Prostate gland (tissue), 2 donors: Measurements from ENCODE around the gene SLC25A27. TPM values are rescaled to one million over a fixed set of nuclear protein-coding genes. Genes with fewer than 3 reads are reported as not detected.

Source experiments
- DNase-seq: peaks from one replicate; pipeline ENCODE4 v3.0.0-alpha.2; 2019; ENCODE audit warnings: low spot score
- H3K27ac ChIP-seq, 2 donors: fragments of 200-600 bp; sonication (generic); 2 replicates each; pipeline ENCODE4 v1.5.1; 2017 to 2019
- H3K27me3 ChIP-seq: fragments of 200-600 bp; sonication (generic); replicated peaks from 2 replicates; pipeline ENCODE4 v1.5.1; 2019; ENCODE audit not compliant: insufficient read depth
- H3K36me3 ChIP-seq, 2 donors: fragments of 200-600 bp; sonication (generic); 1 replicate in 1 of 2; 2 replicates in 1 of 2; pipeline versions ENCODE4 v1.5.1 to v1.8.1; 2017 to 2019
- H3K4me1 ChIP-seq: fragments of 200-600 bp; sonication (generic); replicated peaks from 2 replicates; pipeline ENCODE4 v1.5.1; 2019
- H3K4me3 ChIP-seq, 2 donors: fragments of 200-600 bp; sonication (generic); 2 replicates each; pipeline ENCODE4 v1.5.1; 2017 to 2019
- H3K9me3 ChIP-seq: fragments of 200-600 bp; sonication (generic); 2 replicates; pipeline ENCODE4 v1.5.1; 2017
- POLR2A ChIP-seq: fragments of 450-650 bp; IDR thresholded peaks from one replicate; pipeline ENCODE4 v1.6.1; 2016; ENCODE audit warnings: antibody characterized with exemption, mild to moderate bottlenecking
- POLR2AphosphoS5 ChIP-seq: sonication (generic); formaldehyde crosslinking; IDR thresholded peaks from one replicate; pipeline ENCODE4 v1.6.1; 2017; ENCODE audit warnings: antibody characterized with exemption
- WGBS: methylation state at CpG from one replicate; pipeline ENCODE4 v1.1.5; 2018; 5-methylcytosine and 5-hydroxymethylcytosine counted together
- intact Hi-C: fragments of 100-400 bp; cut with DNase I; formaldehyde crosslinking; loops from one replicate; pipeline ENCODE4 v1.14.2; 2022
- total RNA-seq, 2 donors: library from RNA; depleted of rRNA; stranded (reverse); fragments of >200 nt; gene quantifications; one replicate each; pipeline ENCODE4 v1.1.0, GENCODE V29; 2016
- TF ChIP-seq, protein P1 (sequence below), 4 experiments: fragments of 200-600 bp in 2 of 4; fragments of 450-650 bp in 2 of 4; sonication (generic) in 2 of 4; IDR thresholded peaks; 1 replicate in 3 of 4; 2 replicates in 1 of 4; pipeline ENCODE4 v1.5.1; 2016 to 2019; ENCODE audit warnings: antibody characterized with exemption in 4 of 4, mild to moderate bottlenecking in 2 of 4, moderate library complexity in 2 of 4

The SLC25A27 gene
- total RNA-seq, 2 donors from 2014 or later = 33.7 to 43.7 TPM

DNA sequence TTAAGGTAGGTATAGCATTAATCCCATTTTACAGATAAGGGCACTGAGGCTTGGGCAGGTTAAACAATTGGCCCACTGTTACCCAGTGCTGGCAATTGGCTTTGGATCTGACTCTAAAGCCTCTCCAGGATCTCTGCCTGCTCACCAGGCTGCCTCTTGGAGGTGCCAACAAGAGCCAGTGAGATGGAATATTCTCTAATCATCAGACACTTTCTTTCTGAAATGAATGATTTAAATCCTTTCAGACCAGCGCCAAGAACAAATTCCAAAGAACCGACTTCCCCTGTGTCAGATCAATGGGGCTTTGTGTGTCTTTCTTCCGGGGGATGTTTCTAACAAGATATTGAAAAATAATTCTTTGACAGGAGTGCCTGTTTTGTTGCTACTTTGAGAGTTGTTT lies 23.8 kb upstream of the SLC25A27 start:
- TF ChIP-seq POLR2A = no peak
- no peak for TF ChIP-seq POLR2AphosphoS5
- TF ChIP-seq, protein P1, sequence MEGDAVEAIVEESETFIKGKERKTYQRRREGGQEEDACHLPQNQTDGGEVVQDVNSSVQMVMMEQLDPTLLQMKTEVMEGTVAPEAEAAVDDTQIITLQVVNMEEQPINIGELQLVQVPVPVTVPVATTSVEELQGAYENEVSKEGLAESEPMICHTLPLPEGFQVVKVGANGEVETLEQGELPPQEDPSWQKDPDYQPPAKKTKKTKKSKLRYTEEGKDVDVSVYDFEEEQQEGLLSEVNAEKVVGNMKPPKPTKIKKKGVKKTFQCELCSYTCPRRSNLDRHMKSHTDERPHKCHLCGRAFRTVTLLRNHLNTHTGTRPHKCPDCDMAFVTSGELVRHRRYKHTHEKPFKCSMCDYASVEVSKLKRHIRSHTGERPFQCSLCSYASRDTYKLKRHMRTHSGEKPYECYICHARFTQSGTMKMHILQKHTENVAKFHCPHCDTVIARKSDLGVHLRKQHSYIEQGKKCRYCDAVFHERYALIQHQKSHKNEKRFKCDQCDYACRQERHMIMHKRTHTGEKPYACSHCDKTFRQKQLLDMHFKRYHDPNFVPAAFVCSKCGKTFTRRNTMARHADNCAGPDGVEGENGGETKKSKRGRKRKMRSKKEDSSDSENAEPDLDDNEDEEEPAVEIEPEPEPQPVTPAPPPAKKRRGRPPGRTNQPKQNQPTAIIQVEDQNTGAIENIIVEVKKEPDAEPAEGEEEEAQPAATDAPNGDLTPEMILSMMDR (IDR thresholded peaks at IDR 0.05) = no peak
- no peaks in the 10 kb centered on the region for H3K36me3 ChIP-seq
- 52% methylated on average over 3 of the region's 3 CpGs for WGBS
- no peaks in the 10 kb centered on the region for H3K27me3 ChIP-seq
- H3K27ac ChIP-seq = no peak overlapping the region
- no peak overlapping the region for H3K4me3 ChIP-seq
- no peak for DNase-seq
- H3K4me1 ChIP-seq = no peaks in the 10 kb centered on the region
- intact Hi-C loops = loop anchor here (2.0 to 5.0 kb wide), 2 partner anchors 137 to 536 kb away; partner anchors contain the start of gene RCAN2
- H3K9me3 ChIP-seq = no peaks in the 10 kb centered on the region

DNA sequence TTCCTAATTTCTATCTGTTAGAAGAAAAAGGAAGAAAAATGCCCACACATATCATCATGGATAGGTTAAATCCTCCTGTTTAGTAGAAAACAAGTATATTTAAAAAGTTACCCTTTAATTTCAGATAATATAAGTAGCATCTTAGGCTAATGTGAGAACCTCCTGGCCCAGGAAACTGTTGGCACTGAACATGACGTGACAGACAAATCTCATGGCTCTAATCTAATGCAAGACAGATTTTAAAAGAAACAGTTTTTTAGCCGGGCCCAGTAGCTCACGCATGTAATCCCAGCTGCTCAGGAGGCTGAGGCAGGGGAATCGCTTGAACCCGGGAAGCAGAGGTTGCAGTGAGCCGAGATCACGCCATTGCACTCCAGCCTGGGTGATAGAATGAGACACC lies 23.1 kb upstream of the SLC25A27 start:
- TF ChIP-seq, protein P1 (IDR thresholded peaks at IDR 0.05) = no peak
- no peak for TF ChIP-seq POLR2AphosphoS5
- no peak for TF ChIP-seq POLR2A
- Histone ChIP-seq H3K27me3 (no peaks in the 10 kb centered on the region), H3K27ac (no peak overlapping the region), H3K9me3 (no peaks in the 10 kb centered on the region), H3K36me3 (no peaks in the 10 kb centered on the region), H3K4me3 (no peak overlapping the region), H3K4me1 (no peaks in the 10 kb centered on the region)
- no peak for DNase-seq
- intact Hi-C loops = loop anchor here (2.0 to 5.0 kb wide), 2 partner anchors 137 to 537 kb away; partner anchors contain the start of gene RCAN2
- 89% methylated on average over 7 of the region's 7 CpGs for WGBS

DNA sequence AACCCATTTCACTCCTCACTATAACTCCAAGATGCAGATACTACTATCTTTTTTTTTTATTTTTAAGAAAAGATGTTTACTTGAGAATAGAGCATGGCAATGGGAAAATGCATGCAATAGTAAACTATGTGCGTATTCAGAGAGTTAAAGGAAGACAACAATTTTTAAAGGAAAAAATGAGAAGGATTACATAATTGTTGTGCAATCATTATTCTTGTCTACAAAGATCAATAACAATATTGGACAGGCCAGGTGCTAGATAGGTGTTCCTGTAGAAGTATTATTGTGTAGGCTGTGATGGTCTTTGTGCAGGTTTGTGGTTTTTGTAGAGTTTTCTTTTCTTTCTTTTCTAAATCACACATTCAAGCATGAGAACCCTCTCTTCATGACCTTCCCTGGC lies 20.7 kb upstream of the SLC25A27 start:
- DNase-seq = no peak
- TF ChIP-seq POLR2AphosphoS5 (no peak), POLR2A (no peak)
- TF ChIP-seq, protein P1 (IDR thresholded peaks at IDR 0.05) = no peak
- no peaks in the 10 kb centered on the region for H3K4me1 ChIP-seq
- no peaks in the 10 kb centered on the region for H3K9me3 ChIP-seq
- no peaks in the 10 kb centered on the region for H3K36me3 ChIP-seq
- no peak overlapping the region for H3K4me3 ChIP-seq
- no peaks in the 10 kb centered on the region for H3K27me3 ChIP-seq
- no peak overlapping the region for H3K27ac ChIP-seq
- 97% methylated on average over 1 of the region's 1 CpG for WGBS
- intact Hi-C loops = no loop called here

DNA sequence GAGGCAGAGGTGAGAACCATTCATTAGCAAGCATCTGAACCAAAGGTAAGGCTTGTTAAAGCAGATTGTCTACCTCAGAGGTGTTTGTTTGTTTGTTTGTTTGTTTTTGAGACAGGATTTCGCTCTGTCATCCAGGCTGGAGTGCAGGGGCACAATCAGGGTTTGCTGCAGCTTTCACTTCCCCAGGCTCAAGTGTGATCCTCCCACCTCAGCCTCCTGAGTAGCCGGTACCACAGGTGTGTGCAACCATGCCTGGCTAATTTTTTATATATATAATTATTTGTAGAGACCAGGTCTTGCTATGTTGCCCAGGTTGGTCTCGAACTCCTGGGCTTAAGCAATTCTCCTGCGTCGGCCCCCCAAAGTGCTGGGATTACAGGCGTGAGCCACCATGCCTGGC lies 17.3 kb upstream of the SLC25A27 start:
- TF ChIP-seq, protein P1 (IDR thresholded peaks at IDR 0.05) = no peak
- no peak overlapping the region for H3K27ac ChIP-seq
- DNase-seq = no peak
- no peaks in the 10 kb centered on the region for H3K36me3 ChIP-seq
- WGBS = 95% methylated on average over 6 of the region's 6 CpGs
- intact Hi-C loops = no loop called here
- no peak overlapping the region for H3K4me3 ChIP-seq
- no peaks in the 10 kb centered on the region for H3K27me3 ChIP-seq
- H3K9me3 ChIP-seq = no peaks in the 10 kb centered on the region
- H3K4me1 ChIP-seq = no peaks in the 10 kb centered on the region

DNA sequence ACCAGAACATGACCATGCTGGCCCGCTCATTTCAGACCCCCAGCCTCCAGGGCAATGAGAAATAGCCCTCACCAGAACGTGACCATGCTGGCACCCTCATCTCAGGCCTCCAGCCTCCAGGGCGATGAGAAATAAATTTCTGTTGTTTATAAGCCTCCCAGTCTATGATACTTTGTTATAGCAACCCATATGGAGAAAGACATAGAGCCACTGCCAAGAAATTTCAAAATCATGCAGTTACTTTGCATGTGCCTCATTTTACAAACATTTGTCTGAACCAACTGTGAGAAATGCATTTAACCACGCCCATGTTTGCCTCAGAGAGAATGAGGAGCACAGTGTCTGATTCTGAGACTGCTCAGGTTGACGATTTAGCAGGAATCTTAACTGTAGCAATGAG lies 15.6 kb upstream of the SLC25A27 start:
- TF ChIP-seq POLR2A (no peak), POLR2AphosphoS5 (no peak)
- TF ChIP-seq, protein P1 (IDR thresholded peaks at IDR 0.05) = no peak
- intact Hi-C loops = no loop called here
- Histone ChIP-seq H3K27me3 (no peaks in the 10 kb centered on the region), H3K27ac (no peak overlapping the region), H3K4me1 (no peaks in the 10 kb centered on the region), H3K4me3 (no peak overlapping the region), H3K36me3 (no peaks in the 10 kb centered on the region), H3K9me3 (no peaks in the 10 kb centered on the region)
- 70% methylated on average over 5 of the region's 5 CpGs for WGBS
- no peak for DNase-seq
